ENCODE data around the gene HELZ2. TPM values are rescaled to one million over a fixed set of nuclear protein-coding genes. Genes with fewer than 3 reads are reported as not detected.
A peak's percentile ranks its signal among the peaks of the same experiment; 100 is the strongest.

Gene HELZ2
- total RNA-seq, 1 donor from 2014 or later, result 188 TPM

DNA sequence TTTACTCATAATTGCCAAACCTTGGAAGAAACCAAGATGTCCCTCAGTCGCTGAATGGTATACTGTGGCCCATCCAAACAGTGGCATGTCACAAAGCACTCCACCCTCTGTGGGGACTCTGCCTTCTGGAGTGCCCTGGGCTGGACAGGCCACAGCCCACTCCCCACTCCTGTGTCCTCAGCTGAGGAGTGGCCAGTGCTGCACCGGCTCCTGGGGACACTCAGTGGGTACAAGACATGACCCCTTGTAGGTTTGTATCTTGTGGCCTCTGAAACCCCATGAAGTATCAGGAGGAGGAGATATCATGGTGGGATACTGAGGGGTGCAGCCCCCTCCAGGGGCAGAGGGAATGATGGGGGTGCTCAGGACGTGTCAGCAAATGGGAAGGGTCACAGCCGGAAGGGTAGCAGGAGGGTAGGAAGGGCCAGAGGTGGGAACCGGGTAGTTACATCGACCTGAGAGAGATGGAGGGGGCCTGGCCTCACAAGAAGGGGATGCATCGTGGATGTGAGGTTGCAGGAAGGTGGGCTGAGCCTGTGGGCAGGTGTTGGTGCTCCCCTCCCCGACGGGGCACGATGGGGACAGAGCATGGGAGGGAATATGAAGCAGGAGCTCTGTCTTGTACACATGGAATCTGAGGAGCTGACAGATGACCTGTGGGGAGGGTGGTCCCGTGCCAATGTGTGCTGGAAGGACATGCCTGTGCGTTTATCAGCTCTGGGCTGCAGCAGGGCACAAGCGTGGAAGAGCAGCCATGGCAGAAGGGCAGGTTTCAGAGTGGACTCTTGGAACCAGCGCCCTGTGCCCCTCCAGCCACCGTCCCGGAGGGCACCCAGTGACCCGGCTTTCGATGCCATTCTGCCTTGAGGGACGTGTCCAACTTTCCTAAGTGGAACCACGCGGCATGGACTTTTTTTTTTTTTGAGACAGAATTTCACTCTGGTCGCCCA is 11.9 kb upstream of the HELZ2 start:
- Histone ChIP-seq H3K36me3 (ENCODE audit: insufficient read depth, low read length) (no peaks in the 10 kb centered on the region), H3K27ac (ENCODE audit: low read depth, low read length) (no peak overlapping the region), H4K20me1 (ENCODE audit: insufficient read depth, low read length) (no peaks in the 10 kb centered on the region), H2AFZ (ENCODE audit: low read depth, low read length) (no peak overlapping the region), H3K4me2 (ENCODE audit: low read length) (no peak overlapping the region), H3K9ac (ENCODE audit: low read length) (no peak overlapping the region), H3K4me1 (ENCODE audit: insufficient read depth, low read length) (no peaks in the 10 kb centered on the region), H3K79me2 (ENCODE audit: insufficient read depth, low read length) (no peaks in the 10 kb centered on the region), H3K4me3 (ENCODE audit: insufficient read depth, low read depth, low read length) (no peak overlapping the region), H3K9me3 (ENCODE audit: insufficient read depth, low read depth, low read length) (no peaks in the 10 kb centered on the region), H3K27me3 (ENCODE audit: insufficient read depth, low read length) (no peaks in the 10 kb centered on the region)
- no peak overlapping the region for H3K4me3 Mint-ChIP-seq (ENCODE audit: unreplicated experiment)
- H3K36me3 Mint-ChIP-seq (ENCODE audit: low read depth, unreplicated experiment), result peaks cover 3% of the 10 kb centered on the region
- no peak for TF ChIP-seq EZH2 (IDR thresholded peaks at IDR 0.05; ENCODE audit: insufficient read depth, low read length)
- TF ChIP-seq, protein P1, sequence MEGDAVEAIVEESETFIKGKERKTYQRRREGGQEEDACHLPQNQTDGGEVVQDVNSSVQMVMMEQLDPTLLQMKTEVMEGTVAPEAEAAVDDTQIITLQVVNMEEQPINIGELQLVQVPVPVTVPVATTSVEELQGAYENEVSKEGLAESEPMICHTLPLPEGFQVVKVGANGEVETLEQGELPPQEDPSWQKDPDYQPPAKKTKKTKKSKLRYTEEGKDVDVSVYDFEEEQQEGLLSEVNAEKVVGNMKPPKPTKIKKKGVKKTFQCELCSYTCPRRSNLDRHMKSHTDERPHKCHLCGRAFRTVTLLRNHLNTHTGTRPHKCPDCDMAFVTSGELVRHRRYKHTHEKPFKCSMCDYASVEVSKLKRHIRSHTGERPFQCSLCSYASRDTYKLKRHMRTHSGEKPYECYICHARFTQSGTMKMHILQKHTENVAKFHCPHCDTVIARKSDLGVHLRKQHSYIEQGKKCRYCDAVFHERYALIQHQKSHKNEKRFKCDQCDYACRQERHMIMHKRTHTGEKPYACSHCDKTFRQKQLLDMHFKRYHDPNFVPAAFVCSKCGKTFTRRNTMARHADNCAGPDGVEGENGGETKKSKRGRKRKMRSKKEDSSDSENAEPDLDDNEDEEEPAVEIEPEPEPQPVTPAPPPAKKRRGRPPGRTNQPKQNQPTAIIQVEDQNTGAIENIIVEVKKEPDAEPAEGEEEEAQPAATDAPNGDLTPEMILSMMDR (IDR thresholded peaks at IDR 0.05; ENCODE audit: insufficient read depth, low read depth, low read length), result no peak
- FAIRE-seq, result no peak
- H3K27me3 Mint-ChIP-seq (ENCODE audit: low read depth, unreplicated experiment), result peaks cover 4% of the 10 kb centered on the region
- no peak overlapping the region for H3K27ac Mint-ChIP-seq (ENCODE audit: unreplicated experiment)
- no peaks in the 10 kb centered on the region for H3K9me3 Mint-ChIP-seq (ENCODE audit: unreplicated experiment)
- H3K4me1 Mint-ChIP-seq (ENCODE audit: low read depth, unreplicated experiment), result peaks cover 4% of the 10 kb centered on the region
- no peak for DNase-seq (ENCODE audit: low read depth)

DNA sequence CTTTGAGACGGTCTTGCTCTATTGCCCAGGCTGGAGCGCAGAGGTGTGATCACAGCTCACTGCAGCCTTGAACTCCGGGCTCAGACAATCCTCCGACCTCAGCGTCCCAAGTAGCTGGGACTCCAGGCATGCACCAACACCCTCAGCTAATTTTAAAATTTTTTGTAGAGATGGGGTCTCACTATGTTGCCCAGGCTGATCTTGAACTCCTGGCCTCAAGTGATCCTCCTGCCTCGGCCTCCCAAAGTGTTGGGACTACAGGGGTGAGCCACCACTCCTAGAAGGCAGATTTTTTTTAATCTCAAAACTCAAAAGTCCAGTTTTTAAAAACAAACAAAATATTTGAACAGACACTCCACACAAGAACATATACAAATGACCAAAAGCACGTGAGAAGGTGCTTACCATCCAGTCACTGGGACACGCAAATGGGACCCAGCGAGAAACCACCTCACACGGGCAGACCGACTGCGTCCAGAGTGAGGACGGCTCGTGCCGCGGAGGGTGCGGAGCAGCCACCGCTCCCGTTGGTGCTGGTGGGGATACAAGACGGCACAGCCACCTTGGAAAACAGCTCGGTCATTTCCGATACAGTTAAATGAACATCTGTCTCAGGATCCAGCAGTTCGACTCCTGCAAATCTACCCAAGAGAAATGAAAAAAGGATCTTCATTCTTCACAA is 8.5 kb upstream of the HELZ2 start:
- H3K4me1 ChIP-seq (ENCODE audit: insufficient read depth, low read length), result no peaks in the 10 kb centered on the region
- peaks cover 7% of the 10 kb centered on the region for H3K27me3 ChIP-seq (ENCODE audit: insufficient read depth, low read length)
- peak overlapping the region; percentile 72 for H3K4me2 ChIP-seq (ENCODE audit: low read length)
- H3K27ac Mint-ChIP-seq (ENCODE audit: unreplicated experiment), result peak overlapping the region; percentile 86
- H3K36me3 Mint-ChIP-seq (ENCODE audit: low read depth, unreplicated experiment), result peaks cover 2% of the 10 kb centered on the region
- no peak for DNase-seq (ENCODE audit: low read depth)
- H4K20me1 ChIP-seq (ENCODE audit: insufficient read depth, low read length), result no peaks in the 10 kb centered on the region
- no peak for FAIRE-seq
- no peaks in the 10 kb centered on the region for H3K9me3 Mint-ChIP-seq (ENCODE audit: unreplicated experiment)
- H3K27ac ChIP-seq (ENCODE audit: low read depth, low read length), result no peak overlapping the region
- no peaks in the 10 kb centered on the region for H3K79me2 ChIP-seq (ENCODE audit: insufficient read depth, low read length)
- H3K27me3 Mint-ChIP-seq (ENCODE audit: low read depth, unreplicated experiment), result peaks cover 21% of the 10 kb centered on the region
- TF ChIP-seq, protein P1 (IDR thresholded peaks at IDR 0.05; ENCODE audit: insufficient read depth, low read depth, low read length), result no peak
- TF ChIP-seq EZH2 (IDR thresholded peaks at IDR 0.05; ENCODE audit: insufficient read depth, low read length), result no peak
- H3K36me3 ChIP-seq (ENCODE audit: insufficient read depth, low read length), result no peaks in the 10 kb centered on the region
- H3K4me3 ChIP-seq (ENCODE audit: insufficient read depth, low read depth, low read length), result no peak overlapping the region
- peak overlapping the region; percentile 63 for H2AFZ ChIP-seq (ENCODE audit: low read depth, low read length)
- H3K4me1 Mint-ChIP-seq (ENCODE audit: low read depth, unreplicated experiment), result peaks cover 4% of the 10 kb centered on the region
- no peaks in the 10 kb centered on the region for H3K9me3 ChIP-seq (ENCODE audit: insufficient read depth, low read depth, low read length)
- H3K4me3 Mint-ChIP-seq (ENCODE audit: unreplicated experiment), result no peak overlapping the region
- peak overlapping the region; percentile 31 for H3K9ac ChIP-seq (ENCODE audit: low read length)
